ENCODE measurements around the gene PNLIPRP1. TPM values are rescaled to one million over a fixed set of nuclear protein-coding genes. Genes with fewer than 3 reads are reported as not detected.

Gene PNLIPRP1
- total and polyA plus RNA-seq, 5 donors: 0.07 to 0.45 TPM; not detected in 3

DNA sequence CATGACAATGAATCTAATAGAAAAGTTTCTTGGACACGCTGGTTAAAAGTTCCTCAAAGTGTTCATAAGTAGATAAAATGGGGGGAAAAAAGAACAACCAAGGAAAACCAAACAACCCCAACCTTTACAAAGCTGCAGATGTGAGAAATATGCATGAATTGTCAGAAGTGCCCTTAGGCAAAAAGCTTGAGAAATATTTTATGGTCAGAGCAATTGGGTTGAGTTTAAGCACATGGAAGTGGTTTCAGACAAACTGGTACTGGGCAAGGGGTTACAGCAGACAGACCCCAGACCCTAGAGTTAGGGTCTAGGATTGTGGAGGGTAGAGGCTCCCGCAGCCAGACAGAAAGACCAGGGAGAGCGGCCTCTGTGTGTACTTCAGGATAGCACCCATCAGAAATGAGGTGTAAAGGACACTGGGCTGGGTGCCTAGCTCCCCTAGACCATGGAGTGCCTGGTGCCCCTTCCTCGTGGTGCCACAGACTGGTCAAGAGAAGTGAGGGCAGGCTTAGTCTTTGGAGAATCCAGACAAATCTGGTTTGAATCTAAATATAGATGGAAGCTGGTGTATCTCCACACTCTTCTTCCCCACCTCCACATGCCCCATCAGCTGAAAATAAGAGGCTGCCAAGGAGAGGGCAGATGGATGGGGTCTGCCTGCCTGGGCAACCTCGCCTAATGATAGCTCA, 67.2 kb downstream of the PNLIPRP1 start:
- DNase-seq (no peak), ATAC-seq (no peak)
- H3K4me3 ChIP-seq (ENCODE audit: low read length): no peak overlapping the region
- intact Hi-C loops (cut with DNase I): no loop called here
- H3K27ac ChIP-seq (ENCODE audit: low read length): no peak overlapping the region
- H3K4me1 ChIP-seq (ENCODE audit: control insufficient read depth, insufficient read depth, low read length): no peaks in the 10 kb centered on the region
- WGBS: 86% methylated on average over 5 of the region's 5 CpGs
- H3K27me3 ChIP-seq (ENCODE audit: control insufficient read depth, insufficient read depth): no peaks in the 10 kb centered on the region
- no peaks in the 10 kb centered on the region for H3K9me3 ChIP-seq (ENCODE audit: control insufficient read depth, low read length)

Other genes starting within 250 kb of the PNLIPRP1 start
- gene PNLIPRP3, start 163.1 kb upstream of the PNLIPRP1 start, total RNA-seq: not detected
- gene PNLIPRP3, start 163.1 kb upstream of the PNLIPRP1 start, polyA plus RNA-seq: not detected
- gene PNLIP, start 45.0 kb upstream of the PNLIPRP1 start, total RNA-seq: under 1 TPM in 1 of 4 donors, not detected in 3; 0.39 TPM
- gene PNLIP, start 45.0 kb upstream of the PNLIPRP1 start, polyA plus RNA-seq: not detected
- not detected for gene PNLIPRP2, start 30.0 kb downstream of the PNLIPRP1 start, total RNA-seq
- not detected for gene PNLIPRP2, start 30.0 kb downstream of the PNLIPRP1 start, polyA plus RNA-seq
- 10 to 100 TPM; 13.1 to 21.9 (median 15.5) TPM for gene HSPA12A, start 151.6 kb downstream of the PNLIPRP1 start, total RNA-seq
- 8.4 TPM for gene HSPA12A, start 151.6 kb downstream of the PNLIPRP1 start, polyA plus RNA-seq

Measured in right cardiac atrium (tissue), 5 donors.